GM23248 (cell line): ENCODE data around the gene EXOC6.

Experiments used
- EZH2 ChIP-seq: fragments of 200-600 bp; sonication (generic); IDR thresholded peaks from 2 replicates; pipeline ENCODE4 v1.6.1; 2018; ENCODE audit warnings: antibody characterized with exemption, mild to moderate bottlenecking; ENCODE audit not compliant: insufficient read depth, poor library complexity, severe bottlenecking
- EZH2phosphoT487 ChIP-seq: fragments of 200-600 bp; sonication (generic); IDR thresholded peaks from 2 replicates; pipeline ENCODE4 v1.6.1; 2018; ENCODE audit warnings: antibody characterized with exemption, moderate library complexity, mild to moderate bottlenecking, low read depth; ENCODE audit not compliant: insufficient read depth

DNA sequence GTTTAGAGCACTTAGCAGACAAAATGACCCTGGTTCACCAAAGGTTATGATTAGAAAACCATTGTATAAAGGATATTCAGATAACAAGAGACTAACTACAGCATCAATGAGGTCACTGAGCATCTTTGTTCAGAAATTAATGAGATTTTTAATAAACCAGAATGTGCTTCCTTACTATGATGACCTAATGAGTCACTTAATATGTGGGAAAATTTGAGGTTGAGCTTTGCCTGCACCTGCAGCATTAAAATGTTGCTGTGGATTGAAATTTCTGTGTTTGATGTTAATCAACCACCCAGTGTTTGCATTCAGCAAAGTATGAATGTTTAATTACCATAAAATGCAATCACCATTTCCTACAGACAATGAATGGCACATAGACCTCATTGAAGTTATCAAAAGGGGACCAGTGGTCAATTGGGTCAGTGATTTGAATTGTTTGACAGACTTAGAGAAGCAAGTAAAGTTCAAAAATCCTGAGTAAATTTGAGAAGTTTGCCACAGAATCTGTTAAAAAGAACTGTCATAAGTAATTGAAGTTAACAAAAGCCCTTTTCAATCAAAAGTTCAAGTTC is 45.8 kb downstream of the EXOC6 start:
- TF ChIP-seq EZH2phosphoT487 (no peak), EZH2 (no peak)
